ENCODE data around the gene MACROD2. TPM values are rescaled to one million over a fixed set of nuclear protein-coding genes. Genes with fewer than 3 reads are reported as not detected.

The MACROD2 gene
- total RNA-seq, 1 experiment from 2014 or later = 1.4 TPM

GRCh38 chr20:15164726-15165125 is 1169.4 kb downstream of the MACROD2 start:
- BruUV-seq (replicated peaks) = no TSS peak
- ChIA-PET POLR2A (ENCODE audit: low non-redundant PET) (no interaction called here), CTCF (no interaction called here)

DNA sequence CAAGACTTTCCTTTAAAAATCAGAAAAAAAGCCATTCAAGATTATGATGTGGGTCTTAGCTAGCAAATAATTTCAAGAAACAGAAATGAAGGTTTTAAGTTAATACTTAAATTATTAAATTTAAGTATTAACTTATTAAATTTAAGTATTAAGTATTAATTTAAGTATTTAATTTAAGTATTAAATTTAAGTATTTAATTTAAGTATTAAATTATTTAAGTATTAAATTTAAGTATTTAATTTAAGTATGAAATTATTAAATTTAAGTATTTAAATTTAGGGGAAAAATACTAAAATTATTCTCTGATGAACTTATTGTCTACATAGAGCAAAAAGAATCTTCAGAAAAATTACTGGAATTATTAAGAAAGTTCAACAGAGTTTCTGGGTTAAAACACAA is 1171.4 kb downstream of the MACROD2 start:
- H3K9me3 ChIP-seq (ENCODE audit: low read depth, low read length, poor library complexity, severe bottlenecking) = peaks cover 9% of the 10 kb centered on the region
- ChIA-PET CTCF (no interaction called here), POLR2A (ENCODE audit: low non-redundant PET) (no interaction called here)
- H3K4me1 ChIP-seq (ENCODE audit: insufficient read depth, low read length, poor library complexity, severe bottlenecking) = no peaks in the 10 kb centered on the region
- intact Hi-C loops (cut with micrococcal nuclease; ENCODE audit: unreplicated experiment) = no loop called here
- no peaks in the 10 kb centered on the region for H3K36me3 ChIP-seq (ENCODE audit: insufficient read depth, low read length, poor library complexity, severe bottlenecking)
- no peak overlapping the region for H3K4me3 ChIP-seq (ENCODE audit: low read depth, low read length, poor library complexity, severe bottlenecking)
- no peak overlapping the region for H3K27ac ChIP-seq (ENCODE audit: low read depth, low read length, poor library complexity, severe bottlenecking)
- no peak for TF ChIP-seq EZH2 (IDR thresholded peaks at IDR 0.05; ENCODE audit: borderline replicate concordance, low read depth, low read length, poor library complexity, severe bottlenecking)
- TF ChIP-seq, protein P1, sequence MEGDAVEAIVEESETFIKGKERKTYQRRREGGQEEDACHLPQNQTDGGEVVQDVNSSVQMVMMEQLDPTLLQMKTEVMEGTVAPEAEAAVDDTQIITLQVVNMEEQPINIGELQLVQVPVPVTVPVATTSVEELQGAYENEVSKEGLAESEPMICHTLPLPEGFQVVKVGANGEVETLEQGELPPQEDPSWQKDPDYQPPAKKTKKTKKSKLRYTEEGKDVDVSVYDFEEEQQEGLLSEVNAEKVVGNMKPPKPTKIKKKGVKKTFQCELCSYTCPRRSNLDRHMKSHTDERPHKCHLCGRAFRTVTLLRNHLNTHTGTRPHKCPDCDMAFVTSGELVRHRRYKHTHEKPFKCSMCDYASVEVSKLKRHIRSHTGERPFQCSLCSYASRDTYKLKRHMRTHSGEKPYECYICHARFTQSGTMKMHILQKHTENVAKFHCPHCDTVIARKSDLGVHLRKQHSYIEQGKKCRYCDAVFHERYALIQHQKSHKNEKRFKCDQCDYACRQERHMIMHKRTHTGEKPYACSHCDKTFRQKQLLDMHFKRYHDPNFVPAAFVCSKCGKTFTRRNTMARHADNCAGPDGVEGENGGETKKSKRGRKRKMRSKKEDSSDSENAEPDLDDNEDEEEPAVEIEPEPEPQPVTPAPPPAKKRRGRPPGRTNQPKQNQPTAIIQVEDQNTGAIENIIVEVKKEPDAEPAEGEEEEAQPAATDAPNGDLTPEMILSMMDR (conservative IDR thresholded peaks at IDR 0.05; ENCODE audit: low read depth, low read length) = no peak
- DNase-seq (ENCODE audit: low spot score) = no peak
- no TSS peak for BruUV-seq (replicated peaks)
- H3K27me3 ChIP-seq (replicated peaks; ENCODE audit: insufficient read depth, low read depth, low read length, poor library complexity) = no peaks in the 10 kb centered on the region

More at GRCh38 chr20:15164726-15165125, 1169.4 kb downstream of the MACROD2 start:
- no peak overlapping the region for H3K27ac ChIP-seq (ENCODE audit: low read depth, low read length, poor library complexity, severe bottlenecking)
- intact Hi-C loops (cut with micrococcal nuclease; ENCODE audit: unreplicated experiment) = no loop called here
- H3K4me1 ChIP-seq (ENCODE audit: insufficient read depth, low read length, poor library complexity, severe bottlenecking) = no peaks in the 10 kb centered on the region
- H3K9me3 ChIP-seq (ENCODE audit: low read depth, low read length, poor library complexity, severe bottlenecking) = peaks cover 12% of the 10 kb centered on the region
- no peak overlapping the region for H3K4me3 ChIP-seq (ENCODE audit: low read depth, low read length, poor library complexity, severe bottlenecking)
- TF ChIP-seq, protein P1 (conservative IDR thresholded peaks at IDR 0.05; ENCODE audit: low read depth, low read length) = no peak
- TF ChIP-seq EZH2 (IDR thresholded peaks at IDR 0.05; ENCODE audit: borderline replicate concordance, low read depth, low read length, poor library complexity, severe bottlenecking) = no peak
- no peaks in the 10 kb centered on the region for H3K27me3 ChIP-seq (replicated peaks; ENCODE audit: insufficient read depth, low read depth, low read length, poor library complexity)
- no peaks in the 10 kb centered on the region for H3K36me3 ChIP-seq (ENCODE audit: insufficient read depth, low read length, poor library complexity, severe bottlenecking)
- DNase-seq (ENCODE audit: low spot score) = no peak

DNA sequence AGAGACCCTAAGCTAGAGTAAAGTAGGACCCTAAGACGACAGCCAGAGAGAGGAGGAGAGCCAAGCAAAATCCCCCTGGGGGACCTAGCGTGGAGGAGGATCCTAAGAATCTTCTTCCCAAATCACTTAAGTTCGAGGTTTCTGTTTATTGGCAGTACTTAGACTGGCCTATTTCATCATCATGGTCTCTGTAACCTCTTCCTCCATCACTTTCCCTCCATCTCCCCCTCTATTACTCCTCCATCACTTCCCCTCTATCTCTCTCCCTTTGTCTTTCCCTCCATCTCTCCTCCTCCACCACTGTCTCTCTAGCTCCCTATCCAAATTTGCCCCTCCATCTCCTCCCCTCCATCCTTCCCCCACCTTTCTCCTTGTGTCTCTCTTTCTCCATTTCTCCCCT is 1175.7 kb downstream of the MACROD2 start:
- H3K27ac ChIP-seq (ENCODE audit: low read depth, low read length, poor library complexity, severe bottlenecking) = no peak overlapping the region
- no peak for DNase-seq (ENCODE audit: low spot score)
- no peak overlapping the region for H3K4me3 ChIP-seq (ENCODE audit: low read depth, low read length, poor library complexity, severe bottlenecking)
- H3K4me1 ChIP-seq (ENCODE audit: insufficient read depth, low read length, poor library complexity, severe bottlenecking) = no peaks in the 10 kb centered on the region
- no peak for TF ChIP-seq EZH2 (IDR thresholded peaks at IDR 0.05; ENCODE audit: borderline replicate concordance, low read depth, low read length, poor library complexity, severe bottlenecking)
- no peaks in the 10 kb centered on the region for H3K27me3 ChIP-seq (replicated peaks; ENCODE audit: insufficient read depth, low read depth, low read length, poor library complexity)
- ChIA-PET CTCF (no interaction called here), POLR2A (ENCODE audit: low non-redundant PET) (no interaction called here)
- no peaks in the 10 kb centered on the region for H3K36me3 ChIP-seq (ENCODE audit: insufficient read depth, low read length, poor library complexity, severe bottlenecking)
- H3K9me3 ChIP-seq (ENCODE audit: low read depth, low read length, poor library complexity, severe bottlenecking) = peaks cover 4% of the 10 kb centered on the region
- intact Hi-C loops (cut with micrococcal nuclease; ENCODE audit: unreplicated experiment) = no loop called here
- no TSS peak for BruUV-seq (replicated peaks)

GRCh38 chr20:15176929-15177328 is 1181.6 kb downstream of the MACROD2 start:
- DNase-seq (ENCODE audit: low spot score) = no peak
- POLR2A ChIA-PET (ENCODE audit: low non-redundant PET) = no interaction called here
- TF ChIP-seq, protein P1 (conservative IDR thresholded peaks at IDR 0.05; ENCODE audit: low read depth, low read length) = no peak
- no peak for TF ChIP-seq EZH2 (IDR thresholded peaks at IDR 0.05; ENCODE audit: borderline replicate concordance, low read depth, low read length, poor library complexity, severe bottlenecking)
- Histone ChIP-seq H3K36me3 (ENCODE audit: insufficient read depth, low read length, poor library complexity, severe bottlenecking) (no peaks in the 10 kb centered on the region), H3K27me3 (replicated peaks; ENCODE audit: insufficient read depth, low read depth, low read length, poor library complexity) (no peaks in the 10 kb centered on the region), H3K9me3 (ENCODE audit: low read depth, low read length, poor library complexity, severe bottlenecking) (no peaks in the 10 kb centered on the region), H3K4me3 (ENCODE audit: low read depth, low read length, poor library complexity, severe bottlenecking) (no peak overlapping the region), H3K4me1 (ENCODE audit: insufficient read depth, low read length, poor library complexity, severe bottlenecking) (no peaks in the 10 kb centered on the region), H3K27ac (ENCODE audit: low read depth, low read length, poor library complexity, severe bottlenecking) (no peak overlapping the region)
- CTCF ChIA-PET = no interaction called here
- intact Hi-C loops (cut with micrococcal nuclease; ENCODE audit: unreplicated experiment) = no loop called here
- no TSS peak for BruUV-seq (replicated peaks)
